Kidney capillary endothelial cell (primary cell): ENCODE measurements around the gene OVOL2.
"Not testable (repeated sequence)": the region's sequence is repeated elsewhere in the genome, so short reads cannot be mapped to it uniquely, and the experiment has no call there.

Experiments
- DNase-seq: peaks from one replicate; pipeline ENCODE4 v3.0.0-alpha.2; 2018; ENCODE audit warnings: low spot score

The OVOL2 gene

GRCh38 chr20:18057101-18057993 lies at the start of gene OVOL2:
TSS of gene OVOL2 (minus strand) at chr20:18057916. CDS start at chr20:18057634, 282 bp downstream.
- DNase-seq = no peak

GRCh38 chr20:18103497-18103896 lies 45.8 kb upstream of the OVOL2 start:
- no peak for DNase-seq

- DNase-seq = no peak
Measured at GRCh38 chr20:18101125-18101810, 43.6 kb upstream of the OVOL2 start.

GRCh38 chr20:18100569-18100968 lies 42.9 kb upstream of the OVOL2 start:
- not testable (repeated sequence) for DNase-seq

GRCh38 chr20:18094191-18094590 lies 36.5 kb upstream of the OVOL2 start:
- DNase-seq = no peak

- no peak for DNase-seq
Measured at GRCh38 chr20:18093388-18093787, 35.7 kb upstream of the OVOL2 start.

GRCh38 chr20:18092890-18093289 lies 35.2 kb upstream of the OVOL2 start:
- DNase-seq = no peak

- DNase-seq = no peak
Measured at GRCh38 chr20:18091623-18092022, 33.9 kb upstream of the OVOL2 start.

- DNase-seq = no peak
Measured at GRCh38 chr20:18090477-18090876, 32.8 kb upstream of the OVOL2 start.

- DNase-seq = no peak
Measured at GRCh38 chr20:18090044-18090443, 32.3 kb upstream of the OVOL2 start.

- DNase-seq = not testable (repeated sequence)
Measured at GRCh38 chr20:18088841-18089240, 31.1 kb upstream of the OVOL2 start.

- DNase-seq = not testable (repeated sequence)
Measured at GRCh38 chr20:18088298-18088697, 30.6 kb upstream of the OVOL2 start.

GRCh38 chr20:18087054-18087453 lies 29.3 kb upstream of the OVOL2 start:
- no peak for DNase-seq

- not testable (repeated sequence) for DNase-seq
Measured at GRCh38 chr20:18080836-18081235, 23.1 kb upstream of the OVOL2 start.

GRCh38 chr20:18079756-18080353 lies 22.1 kb upstream of the OVOL2 start:
- no peak for DNase-seq

- DNase-seq = no peak
Measured at GRCh38 chr20:18077157-18077556, 19.4 kb upstream of the OVOL2 start.

GRCh38 chr20:18072532-18072931 lies 14.8 kb upstream of the OVOL2 start:
- DNase-seq = no peak

GRCh38 chr20:18066421-18067333 lies 9.0 kb upstream of the OVOL2 start:
- DNase-seq = no peak

- no peak for DNase-seq
Measured at GRCh38 chr20:18063676-18064075, 6.0 kb upstream of the OVOL2 start.

- no peak for DNase-seq
Measured at GRCh38 chr20:18059603-18060002, 1.9 kb upstream of the OVOL2 start.

- peak; percentile 6 for DNase-seq
Measured at GRCh38 chr20:18058661-18059467, 1.1 kb upstream of the OVOL2 start.
